Forelimb muscle (tissue), 1 donor: ENCODE measurements around the gene MAP1S. TPM values are rescaled to one million over a fixed set of nuclear protein-coding genes. Genes with fewer than 3 reads are reported as not detected.
"Not testable (repeated sequence)": the region's sequence is repeated elsewhere in the genome, so short reads cannot be mapped to it uniquely, and the experiment has no call there.

Source experiments
- DNase-seq: peaks from one replicate; pipeline ENCODE4 v3.0.0-alpha.2; 2013; ENCODE audit warnings: low read depth
- polyA plus RNA-seq: library from polyadenylated mRNA; unstranded; fragments of 120-200 nt; gene quantifications from one replicate; pipeline ENCODE4 v1.2.1, GENCODE V29; 2013; ENCODE audit not compliant: insufficient read length

Gene MAP1S
- polyA plus RNA-seq, 1 donor, result 28.4 TPM

DNA sequence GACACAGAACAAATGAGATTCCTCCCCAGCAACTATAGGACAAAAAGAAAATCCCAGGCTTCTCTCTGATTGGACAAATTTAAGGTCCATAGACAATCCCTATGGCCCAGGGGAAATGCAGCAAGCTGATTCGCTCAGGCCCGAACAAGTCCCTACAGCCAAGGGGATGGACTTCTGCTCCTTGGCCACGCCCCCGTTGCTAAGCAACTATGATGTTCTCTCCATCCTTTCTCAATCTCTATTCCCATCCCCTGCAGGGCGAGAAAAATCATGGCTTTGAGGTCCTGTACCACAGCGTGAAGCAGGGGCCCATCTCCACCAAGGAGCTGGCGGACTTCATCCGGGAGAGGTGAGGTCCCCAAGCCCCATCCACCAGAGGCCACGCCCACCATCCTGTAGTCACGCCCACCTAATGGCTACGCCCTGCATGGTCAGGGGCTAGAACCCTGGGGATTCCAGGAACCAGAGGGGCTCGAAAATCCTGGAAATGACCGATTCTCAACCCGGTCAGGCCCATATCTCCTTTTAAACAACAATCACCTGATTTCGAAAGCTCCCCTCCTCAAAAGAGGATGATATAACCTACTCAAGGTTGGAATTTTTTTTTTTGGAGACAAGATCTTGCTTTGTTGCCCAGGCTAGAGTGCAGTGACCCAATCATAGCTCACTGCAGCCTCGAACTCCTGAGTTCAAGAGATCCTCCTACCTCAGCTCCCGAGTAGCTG lies 43.4 kb downstream of the MAP1S start:
- no peak for DNase-seq

DNA sequence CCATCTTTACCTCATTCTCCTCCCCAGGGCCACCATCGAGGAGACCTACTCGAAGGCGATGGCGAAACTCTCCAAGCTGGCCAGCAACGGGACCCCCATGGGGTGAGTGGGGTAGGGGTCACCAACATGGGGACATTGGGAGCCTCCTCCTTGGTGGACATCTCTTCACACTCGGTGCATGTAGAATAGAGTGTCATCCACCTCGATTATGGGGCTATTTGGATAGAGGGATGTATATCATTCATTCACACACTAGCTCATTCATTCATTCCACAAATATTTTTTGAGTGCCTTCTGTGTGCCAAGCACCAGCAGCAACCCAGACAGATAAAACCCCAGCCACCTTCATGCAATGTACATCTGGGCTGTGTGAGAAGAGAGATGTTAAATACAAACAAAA lies 45.1 kb downstream of the MAP1S start:
- DNase-seq, result no peak

DNA sequence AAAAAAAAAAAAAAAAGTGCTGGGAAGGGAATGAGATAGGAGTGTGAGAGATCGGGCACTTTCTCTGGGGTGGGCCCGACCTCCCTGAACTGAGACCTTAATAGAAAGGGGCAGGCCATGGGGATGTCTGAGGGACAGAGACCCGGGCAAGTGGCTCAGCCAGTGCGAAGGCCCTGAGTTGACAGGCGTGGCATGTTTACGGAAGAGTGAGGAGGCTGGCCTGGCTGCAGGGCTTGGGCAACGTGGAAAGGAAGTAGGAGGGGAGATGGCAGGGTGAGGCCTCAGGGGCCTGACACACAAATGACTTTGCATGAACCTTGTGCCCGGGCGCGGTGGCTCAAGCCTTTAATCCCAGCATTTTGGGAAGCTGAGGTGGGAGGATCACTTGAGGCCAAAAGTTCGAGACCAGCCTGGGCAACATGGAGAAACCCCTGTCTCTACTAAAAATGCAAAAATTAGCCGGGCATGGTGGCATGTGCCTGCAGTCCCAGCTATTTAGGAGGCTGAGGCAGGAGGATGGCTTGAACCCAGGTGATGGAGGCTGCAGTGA lies 45.9 kb downstream of the MAP1S start:
- DNase-seq, result no peak

DNA sequence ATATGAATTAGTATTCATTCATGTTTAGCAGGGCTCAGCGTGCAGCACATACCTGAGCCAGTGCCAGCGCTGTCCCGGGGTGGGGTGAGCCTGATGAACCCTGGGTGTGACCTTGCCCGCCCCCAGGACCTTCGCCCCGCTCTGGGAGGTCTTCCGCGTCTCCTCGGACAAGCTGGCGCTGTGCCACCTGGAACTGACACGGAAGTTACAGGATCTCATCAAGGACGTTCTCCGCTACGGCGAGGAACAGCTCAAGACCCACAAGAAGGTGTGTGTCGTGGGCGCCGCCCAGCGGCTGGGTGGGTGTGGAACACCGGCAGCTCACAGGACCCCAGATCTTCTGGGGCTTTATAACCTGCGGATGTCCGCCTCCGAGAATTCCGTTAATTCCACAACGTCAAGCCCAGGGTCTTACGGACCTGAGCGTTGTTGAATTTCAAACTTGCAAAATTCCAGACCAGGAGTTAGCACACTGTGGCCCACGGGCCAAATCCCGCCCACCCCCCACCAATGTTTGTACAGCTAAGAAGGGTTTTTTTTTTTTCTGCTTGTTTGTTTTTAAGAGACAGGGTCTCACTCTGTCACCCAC lies 47.4 kb downstream of the MAP1S start:
- DNase-seq, result no peak

DNA sequence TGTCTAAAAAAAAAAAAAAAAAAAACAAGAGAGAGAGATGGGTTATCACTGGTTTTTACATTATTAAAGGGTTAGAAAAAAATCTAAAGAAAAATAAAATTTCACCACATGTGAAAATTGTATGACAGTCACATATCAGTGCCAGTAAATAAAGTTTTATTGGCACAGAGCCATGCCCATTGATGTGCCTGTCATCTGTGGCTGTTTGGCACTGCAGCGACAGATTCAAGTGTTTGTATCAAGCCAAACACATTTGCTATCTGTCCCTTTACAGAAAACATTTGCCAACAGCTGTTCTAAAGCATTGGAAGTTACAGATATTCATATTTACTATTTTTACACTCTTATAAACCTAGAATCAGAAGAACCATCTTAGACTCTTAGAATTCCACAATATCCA lies 48.3 kb downstream of the MAP1S start:
- no peak for DNase-seq

DNA sequence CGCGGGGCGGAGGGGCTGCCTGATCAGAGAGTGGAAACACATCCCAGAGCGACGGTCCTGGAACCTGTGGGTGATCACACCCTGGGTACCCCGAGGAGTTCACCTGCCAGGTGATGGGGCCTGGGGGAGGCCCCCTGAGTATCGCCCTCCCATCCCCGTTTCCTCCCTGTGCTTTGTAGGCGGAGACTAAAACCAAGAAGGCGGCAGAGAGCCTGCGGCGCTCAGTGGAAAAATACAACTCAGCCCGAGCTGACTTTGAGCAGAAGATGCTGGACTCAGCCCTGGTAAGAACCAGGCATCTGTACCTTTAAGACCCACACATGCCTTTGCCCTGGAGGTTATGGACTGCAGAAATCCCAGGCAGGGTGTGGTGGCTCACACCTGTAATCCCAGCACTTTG lies 51.3 kb downstream of the MAP1S start:
- no peak for DNase-seq

DNA sequence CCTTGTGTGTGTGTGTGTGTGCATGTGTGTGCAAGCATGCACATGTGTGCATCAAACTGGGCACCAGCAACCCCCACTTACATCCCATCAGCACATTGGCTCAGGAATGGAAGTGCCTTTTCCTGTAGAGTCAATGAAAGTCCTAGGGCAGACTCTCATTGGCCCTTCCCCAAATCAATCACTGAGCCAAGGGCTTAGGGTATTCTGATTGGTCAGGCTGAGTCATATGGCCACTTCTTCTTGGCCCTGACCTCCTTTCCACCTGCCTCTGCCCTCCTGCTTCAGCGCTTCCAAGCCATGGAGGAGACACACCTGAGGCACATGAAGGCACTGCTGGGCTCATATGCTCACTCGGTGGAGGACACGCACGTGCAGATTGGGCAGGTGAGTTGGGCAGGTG lies 52.9 kb downstream of the MAP1S start:
- no peak for DNase-seq

DNA sequence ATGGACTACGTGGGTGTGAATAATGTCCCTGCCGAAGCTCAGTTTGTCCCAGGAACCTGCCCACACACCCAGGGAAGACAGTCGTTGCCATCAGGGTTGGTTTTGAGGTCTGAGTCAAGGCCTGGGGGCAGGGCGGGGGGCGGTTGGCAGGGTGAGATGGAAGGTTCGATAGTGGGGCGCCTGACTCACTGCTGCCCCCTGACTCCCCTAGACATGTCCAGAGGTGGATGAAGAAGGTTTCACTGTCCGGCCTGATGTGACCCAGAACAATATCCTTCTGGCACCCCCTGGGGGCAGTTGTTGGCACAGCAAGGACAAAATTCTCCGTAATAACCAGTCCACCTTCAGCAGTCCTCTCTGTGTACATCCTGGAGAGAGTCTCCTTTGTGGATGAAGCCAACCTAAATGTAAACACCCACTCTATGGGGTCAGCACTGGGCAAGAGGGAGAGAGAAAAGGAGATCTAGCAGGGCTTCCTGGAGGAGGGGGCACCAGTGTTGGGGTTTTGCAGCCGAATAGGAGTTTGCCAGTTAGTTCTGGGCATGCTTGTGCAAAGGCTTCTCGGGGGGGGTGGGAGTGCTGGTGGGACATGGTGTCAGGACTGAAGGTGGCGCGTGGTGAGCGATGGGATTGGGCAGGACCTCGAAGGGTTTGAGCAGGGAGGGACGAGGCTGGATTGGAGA lies 56.1 kb downstream of the MAP1S start:
- no peak for DNase-seq

DNA sequence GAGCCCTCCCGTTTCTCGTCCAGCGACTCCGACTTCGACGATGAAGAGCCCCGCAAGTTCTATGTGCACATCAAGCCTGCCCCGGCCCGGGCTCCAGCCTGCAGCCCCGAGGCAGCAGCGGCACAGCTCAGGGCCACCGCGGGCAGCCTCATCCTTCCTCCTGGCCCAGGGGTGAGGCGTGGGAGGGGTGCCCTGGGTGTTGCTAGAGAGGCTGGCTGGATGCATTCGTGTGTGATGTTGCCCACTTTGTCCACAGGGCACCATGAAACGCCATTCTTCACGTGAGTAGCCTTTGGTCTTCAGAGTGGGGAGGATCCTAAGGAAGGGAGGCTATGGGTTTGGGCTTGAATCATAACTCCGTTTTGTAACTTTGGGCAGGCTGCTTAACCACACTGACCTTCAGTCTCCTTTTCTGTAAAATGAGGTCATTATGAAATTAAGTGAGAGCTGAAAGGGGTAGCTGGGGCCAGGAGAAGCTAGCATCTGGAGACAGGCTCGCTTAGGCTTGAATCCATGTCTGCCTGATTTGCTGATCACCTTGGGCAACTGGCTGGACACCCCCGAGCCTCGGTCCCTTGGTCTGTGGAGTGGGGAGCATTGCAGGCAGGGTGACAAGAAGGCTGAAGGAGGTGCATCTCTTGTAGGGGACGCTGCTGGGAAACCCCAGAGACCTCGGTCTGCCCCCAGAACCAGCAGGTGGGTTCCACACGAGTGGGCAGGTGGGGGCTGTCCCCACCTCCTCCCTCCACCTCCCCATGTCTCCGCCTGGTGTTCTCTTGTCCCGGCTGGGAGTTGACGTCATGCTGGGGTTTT lies 56.9 kb downstream of the MAP1S start:
- DNase-seq, result no peak

DNA sequence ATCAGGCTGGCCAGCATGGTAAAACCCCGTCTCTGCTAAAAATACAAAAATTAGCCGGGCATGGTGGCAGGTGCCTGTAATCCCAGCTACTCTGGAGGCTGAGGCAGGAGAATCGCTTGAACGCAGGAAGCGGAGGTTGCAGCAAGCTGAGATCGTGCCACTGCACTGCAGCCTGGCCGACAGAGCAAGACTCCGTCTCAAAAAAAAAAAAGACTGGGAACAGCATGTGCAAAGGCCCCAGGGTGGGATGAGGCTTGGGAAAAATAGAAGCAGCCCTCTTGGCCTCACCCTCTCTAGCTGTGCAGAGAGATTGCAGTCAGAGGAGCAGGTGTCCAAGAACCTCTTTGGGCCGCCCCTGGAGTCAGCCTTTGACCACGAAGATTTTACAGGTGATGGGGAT lies 58.6 kb downstream of the MAP1S start:
- not testable (repeated sequence) for DNase-seq

DNA sequence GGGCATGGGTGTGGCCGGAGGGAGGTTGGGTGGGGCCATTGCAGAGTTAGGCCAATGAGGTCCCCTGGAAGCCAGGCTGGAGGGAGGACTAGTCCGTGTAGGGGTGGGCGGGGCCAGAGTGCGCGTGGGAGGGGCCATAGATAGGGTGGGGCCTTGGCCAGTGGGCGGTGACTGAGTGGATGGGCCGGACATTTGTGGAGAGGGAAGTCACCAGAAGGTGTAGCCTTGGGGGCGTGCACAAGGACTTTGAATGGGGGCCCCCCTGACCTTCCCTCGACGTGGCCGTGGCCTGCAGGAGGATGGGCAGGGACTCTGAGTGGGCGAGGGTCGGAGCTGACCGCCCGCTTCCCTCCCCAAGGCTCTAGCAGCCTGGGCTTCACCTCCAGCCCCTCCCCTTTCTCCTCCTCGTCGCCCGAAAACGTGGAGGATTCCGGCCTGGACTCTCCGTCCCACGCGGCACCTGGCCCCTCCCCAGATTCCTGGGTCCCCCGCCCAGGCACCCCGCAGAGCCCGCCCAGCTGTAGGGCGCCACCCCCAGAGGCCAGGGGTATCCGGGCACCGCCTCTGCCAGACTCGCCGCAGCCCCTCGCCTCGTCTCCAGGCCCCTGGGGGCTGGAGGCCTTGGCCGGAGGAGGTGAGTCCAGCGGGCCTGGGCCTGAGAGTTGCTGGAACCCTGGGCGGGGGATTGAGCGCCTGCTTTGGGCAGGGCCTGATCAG lies 59.1 kb downstream of the MAP1S start:
- no peak for DNase-seq

DNA sequence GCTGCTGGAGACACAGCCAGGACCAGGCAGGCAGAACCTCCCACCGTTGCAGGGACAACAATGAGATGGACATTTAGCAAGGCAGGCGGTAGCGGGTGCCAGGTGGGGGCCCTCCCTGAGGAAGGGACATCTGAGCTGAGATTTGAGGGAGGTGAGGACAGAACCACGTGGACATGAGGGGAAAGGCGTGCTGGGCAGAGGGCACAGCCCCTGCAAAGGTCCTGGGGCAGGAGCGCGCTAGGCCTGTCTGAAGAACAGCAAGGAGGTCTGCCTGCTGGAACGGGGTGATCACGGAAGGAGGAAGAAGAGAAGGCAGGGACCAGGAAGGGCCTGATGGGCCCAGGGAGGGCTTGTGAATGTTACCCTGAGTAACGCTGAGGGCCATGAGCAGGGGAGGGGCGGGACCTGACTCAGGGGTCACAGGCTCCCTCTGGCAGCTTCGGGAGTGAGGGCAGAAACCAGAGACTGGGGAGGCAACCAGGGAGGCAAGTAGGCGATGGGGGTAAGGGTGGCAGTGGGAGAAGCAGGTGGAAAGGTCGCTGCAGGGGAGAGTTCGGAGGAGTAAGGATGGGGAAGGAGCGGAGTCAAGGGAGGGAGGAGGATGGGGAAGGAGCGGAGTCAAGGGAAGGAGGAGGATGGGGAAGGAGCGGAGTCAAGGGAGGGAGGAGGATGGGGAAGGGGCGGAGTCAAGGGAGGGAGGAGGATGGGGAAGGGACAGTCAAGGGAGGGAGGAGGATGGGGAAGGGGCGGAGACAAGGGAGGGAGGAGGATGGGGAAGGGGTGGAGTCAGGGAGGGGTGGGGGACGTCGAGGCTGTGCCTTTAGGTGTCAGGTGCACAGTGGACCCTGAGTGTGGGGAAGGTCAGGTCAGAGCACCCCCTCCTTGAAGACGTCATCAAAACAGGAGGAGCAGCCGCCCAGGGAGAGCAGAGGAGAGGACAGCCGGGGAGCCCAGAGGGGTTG lies 60.0 kb downstream of the MAP1S start:
- DNase-seq, result no peak

DNA sequence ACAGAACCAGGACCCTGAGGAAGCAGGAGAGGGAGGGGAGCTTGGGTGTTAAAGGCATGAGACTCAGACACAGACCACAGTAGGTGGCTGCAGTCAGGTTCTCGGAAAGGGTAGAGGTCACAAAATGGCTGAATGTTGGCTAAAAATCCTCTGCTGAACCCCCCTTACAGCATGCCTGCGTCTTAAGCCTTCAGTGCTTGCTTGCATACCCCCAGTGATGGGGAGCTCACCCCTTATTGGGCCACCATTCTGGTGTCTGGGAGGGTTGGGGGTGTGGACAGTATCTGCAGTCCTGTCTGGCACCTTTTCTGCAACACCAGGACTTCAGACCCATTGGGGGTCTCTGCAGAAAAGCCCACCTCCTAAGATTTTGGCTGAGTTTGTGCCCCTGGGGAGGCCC lies 61.5 kb downstream of the MAP1S start:
- DNase-seq, result no peak

DNA sequence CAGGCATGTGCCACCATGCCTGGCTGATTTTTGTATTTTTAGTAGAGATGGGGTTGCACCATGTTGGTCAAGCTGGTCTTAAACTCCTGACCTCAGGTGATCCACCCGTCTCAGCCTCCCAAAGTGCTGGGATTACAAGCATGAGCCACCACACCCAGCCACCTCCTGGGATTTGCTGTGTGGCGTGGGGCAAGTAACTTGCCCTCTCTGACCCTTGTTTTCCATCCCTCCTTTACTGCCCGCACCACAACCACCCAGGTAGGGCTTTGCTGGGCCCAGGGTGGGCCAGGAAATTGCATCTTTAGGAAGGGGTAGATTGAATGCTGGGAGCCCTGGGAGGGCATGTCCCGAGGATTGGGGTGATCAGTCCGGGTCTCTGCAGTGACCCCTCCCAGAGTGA lies 64.4 kb downstream of the MAP1S start:
- DNase-seq, result not testable (repeated sequence)

Other genes with a start within 250 kb of the MAP1S start
- 18.9 TPM for gene SLC27A1, start 249.0 kb upstream of the MAP1S start, polyA plus RNA-seq
- gene PGLS, start 207.8 kb upstream of the MAP1S start, polyA plus RNA-seq, result 49.5 TPM
- 67.4 TPM for gene COLGALT1, start 163.8 kb upstream of the MAP1S start, polyA plus RNA-seq
- 0.10 TPM for gene UNC13A, start 31.1 kb upstream of the MAP1S start, polyA plus RNA-seq
- gene FCHO1, start 32.0 kb downstream of the MAP1S start, polyA plus RNA-seq, result 0.83 TPM
- gene B3GNT3, start 75.7 kb downstream of the MAP1S start, polyA plus RNA-seq, result not detected
- not detected for gene INSL3, start 102.0 kb downstream of the MAP1S start, polyA plus RNA-seq
- 1.9 TPM for gene JAK3, start 128.5 kb downstream of the MAP1S start, polyA plus RNA-seq
- 2,721 TPM for gene RPL18A, start 140.4 kb downstream of the MAP1S start, polyA plus RNA-seq
- gene SLC5A5, start 152.5 kb downstream of the MAP1S start, polyA plus RNA-seq, result not detected
- 54.8 TPM for gene CCDC124, start 213.5 kb downstream of the MAP1S start, polyA plus RNA-seq
- 0.97 TPM for gene KCNN1, start 247.6 kb downstream of the MAP1S start, polyA plus RNA-seq